ENCODE results near the gene HSD3B2. TPM values are rescaled to one million over a fixed set of nuclear protein-coding genes. Genes with fewer than 3 reads are reported as not detected.

Gene HSD3B2
- total RNA-seq, 2 donors from 2014 or later, result 0.62 TPM; not detected in 1

DNA sequence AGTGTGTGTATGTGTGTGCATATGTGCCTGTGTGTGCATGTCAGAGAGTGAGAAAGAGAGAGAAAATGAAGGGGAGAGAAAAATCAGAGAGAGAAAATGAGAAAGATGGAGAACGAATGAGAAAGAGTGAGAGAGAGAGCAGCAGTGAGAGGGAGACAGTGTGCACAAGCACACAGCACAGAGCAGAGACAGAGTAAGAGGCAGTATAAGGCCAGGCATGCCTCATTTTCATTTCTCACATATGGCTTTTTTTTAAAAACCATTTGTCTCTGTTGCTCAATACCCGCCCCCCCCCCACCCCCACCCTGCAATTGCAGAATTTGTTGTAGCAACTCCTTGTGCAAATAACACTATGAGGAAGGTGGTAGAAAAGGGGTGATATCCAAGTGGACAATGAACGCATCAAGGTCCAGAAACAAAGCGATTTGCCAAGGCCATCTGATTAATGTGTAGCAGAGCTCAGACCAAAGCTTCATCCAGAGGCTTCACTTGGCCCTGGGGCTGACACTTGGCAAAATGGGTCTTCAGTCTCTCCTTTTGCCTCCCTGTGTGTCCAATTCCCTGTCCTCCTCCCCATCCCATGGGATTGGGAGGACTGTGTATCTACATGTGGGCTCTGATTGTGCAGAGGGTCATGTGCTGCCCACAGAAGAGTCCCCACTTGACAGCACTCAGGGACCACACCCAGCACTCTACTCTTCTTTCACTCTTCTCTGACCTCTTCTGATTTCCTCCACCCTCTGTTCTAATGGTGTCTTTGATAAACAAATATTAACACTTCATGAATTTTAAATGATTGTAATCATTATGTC, 53.1 kb downstream of the HSD3B2 start:
- Histone ChIP-seq H3K4me3 (no peak overlapping the region), H3K9me3 (no peaks in the 10 kb centered on the region), H3K4me1 (replicated peaks) (peaks cover 7% of the 10 kb centered on the region), H3K27me3 (replicated peaks; ENCODE audit: insufficient read depth) (no peaks in the 10 kb centered on the region), H3K27ac (no peak overlapping the region), H3K36me3 (no peaks in the 10 kb centered on the region)
- 61% methylated on average over 4 of the region's 4 CpGs for WGBS
- TF ChIP-seq, protein P1, sequence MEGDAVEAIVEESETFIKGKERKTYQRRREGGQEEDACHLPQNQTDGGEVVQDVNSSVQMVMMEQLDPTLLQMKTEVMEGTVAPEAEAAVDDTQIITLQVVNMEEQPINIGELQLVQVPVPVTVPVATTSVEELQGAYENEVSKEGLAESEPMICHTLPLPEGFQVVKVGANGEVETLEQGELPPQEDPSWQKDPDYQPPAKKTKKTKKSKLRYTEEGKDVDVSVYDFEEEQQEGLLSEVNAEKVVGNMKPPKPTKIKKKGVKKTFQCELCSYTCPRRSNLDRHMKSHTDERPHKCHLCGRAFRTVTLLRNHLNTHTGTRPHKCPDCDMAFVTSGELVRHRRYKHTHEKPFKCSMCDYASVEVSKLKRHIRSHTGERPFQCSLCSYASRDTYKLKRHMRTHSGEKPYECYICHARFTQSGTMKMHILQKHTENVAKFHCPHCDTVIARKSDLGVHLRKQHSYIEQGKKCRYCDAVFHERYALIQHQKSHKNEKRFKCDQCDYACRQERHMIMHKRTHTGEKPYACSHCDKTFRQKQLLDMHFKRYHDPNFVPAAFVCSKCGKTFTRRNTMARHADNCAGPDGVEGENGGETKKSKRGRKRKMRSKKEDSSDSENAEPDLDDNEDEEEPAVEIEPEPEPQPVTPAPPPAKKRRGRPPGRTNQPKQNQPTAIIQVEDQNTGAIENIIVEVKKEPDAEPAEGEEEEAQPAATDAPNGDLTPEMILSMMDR (IDR thresholded peaks at IDR 0.05), result no peak
- no peak for TF ChIP-seq POLR2A (IDR thresholded peaks at IDR 0.05)
- no peak for TF ChIP-seq POLR2AphosphoS5 (IDR thresholded peaks at IDR 0.05)
- DNase-seq (ENCODE audit: low spot score), result no peak
- intact Hi-C loops (cut with DNase I), result no loop called here

DNA sequence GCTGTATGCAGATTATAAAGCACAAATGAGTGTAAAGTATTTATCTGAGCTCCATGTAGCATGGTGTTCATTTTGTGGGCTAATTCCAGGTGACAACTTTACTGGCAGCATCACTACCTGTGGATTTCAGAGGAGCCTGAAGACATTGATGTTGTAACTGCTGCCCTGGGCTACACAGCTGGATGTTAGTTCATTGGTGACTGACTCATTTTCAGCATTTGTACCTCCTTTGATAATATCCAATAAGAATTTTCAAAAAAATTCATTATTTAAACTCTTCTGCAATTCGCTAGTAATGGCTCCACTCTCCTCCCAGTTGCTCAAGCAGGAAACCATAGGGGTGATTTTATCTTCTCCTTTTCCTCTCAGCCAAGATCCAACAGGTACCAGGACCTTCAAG, 54.8 kb downstream of the HSD3B2 start:
- Histone ChIP-seq H3K27me3 (replicated peaks; ENCODE audit: insufficient read depth) (no peaks in the 10 kb centered on the region), H3K9me3 (no peaks in the 10 kb centered on the region), H3K4me3 (no peak overlapping the region), H3K36me3 (no peaks in the 10 kb centered on the region), H3K27ac (no peak overlapping the region), H3K4me1 (replicated peaks) (peaks cover 7% of the 10 kb centered on the region)
- WGBS, result 78% methylated on average over 1 of the region's 1 CpG
- intact Hi-C loops (cut with DNase I), result no loop called here
- DNase-seq (ENCODE audit: low spot score), result no peak
- TF ChIP-seq POLR2AphosphoS5 (IDR thresholded peaks at IDR 0.05) (no peak), POLR2A (IDR thresholded peaks at IDR 0.05) (no peak)
- TF ChIP-seq, protein P1 (IDR thresholded peaks at IDR 0.05), result no peak

DNA sequence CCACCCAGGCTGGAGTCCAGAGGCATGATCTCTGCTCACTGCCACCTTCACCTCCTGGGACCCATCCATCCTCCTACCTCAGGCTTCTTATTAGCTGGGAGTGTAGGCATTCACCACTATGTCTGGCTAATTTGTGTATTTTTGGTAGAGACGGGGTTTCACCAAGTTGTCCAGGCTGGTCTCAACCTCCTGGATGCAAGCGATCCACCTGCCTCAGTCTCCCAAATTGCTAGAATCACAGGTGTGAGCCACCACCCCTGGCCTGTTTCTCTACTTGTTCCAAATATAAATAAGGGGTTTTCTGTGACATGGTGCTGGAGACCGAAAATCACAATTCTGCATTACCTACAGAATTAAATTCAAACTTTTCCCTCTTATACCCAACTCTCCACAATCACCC, 55.4 kb downstream of the HSD3B2 start:
- WGBS, result 97% methylated on average over 3 of the region's 3 CpGs
- TF ChIP-seq, protein P1 (IDR thresholded peaks at IDR 0.05), result no peak
- no peak for TF ChIP-seq POLR2A (IDR thresholded peaks at IDR 0.05)
- TF ChIP-seq POLR2AphosphoS5 (IDR thresholded peaks at IDR 0.05), result no peak
- no peaks in the 10 kb centered on the region for H3K9me3 ChIP-seq
- H3K27me3 ChIP-seq (replicated peaks; ENCODE audit: insufficient read depth), result no peaks in the 10 kb centered on the region
- peaks cover 7% of the 10 kb centered on the region for H3K4me1 ChIP-seq (replicated peaks)
- no peak for DNase-seq (ENCODE audit: low spot score)
- no peak overlapping the region for H3K4me3 ChIP-seq
- intact Hi-C loops (cut with DNase I), result no loop called here
- H3K27ac ChIP-seq, result no peak overlapping the region
- no peaks in the 10 kb centered on the region for H3K36me3 ChIP-seq

DNA sequence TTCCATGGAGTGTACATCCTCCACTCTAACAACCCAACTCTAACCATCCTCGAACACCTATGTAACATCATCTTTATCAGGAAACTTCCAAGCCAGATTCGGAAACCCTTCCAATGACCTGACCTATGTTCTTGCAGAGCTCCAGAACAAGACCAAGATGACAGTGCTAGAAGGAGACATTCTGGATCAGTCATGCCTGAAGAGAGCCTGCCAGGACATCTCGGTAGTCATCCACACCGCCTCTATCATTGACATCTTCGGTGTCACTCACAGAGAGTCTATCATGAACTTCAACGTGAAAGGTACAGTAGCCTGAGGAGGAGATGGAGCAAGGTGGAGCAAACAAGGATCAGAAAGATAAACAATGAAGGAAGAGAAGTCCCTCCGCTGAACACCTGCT, 56.0 kb downstream of the HSD3B2 start:
- 79% methylated on average over 7 of the region's 7 CpGs for WGBS
- TF ChIP-seq POLR2AphosphoS5 (IDR thresholded peaks at IDR 0.05) (no peak), POLR2A (IDR thresholded peaks at IDR 0.05) (no peak)
- TF ChIP-seq, protein P1 (IDR thresholded peaks at IDR 0.05), result no peak
- Histone ChIP-seq H3K4me3 (no peak overlapping the region), H3K9me3 (no peaks in the 10 kb centered on the region), H3K36me3 (no peaks in the 10 kb centered on the region), H3K27me3 (replicated peaks; ENCODE audit: insufficient read depth) (no peaks in the 10 kb centered on the region), H3K4me1 (replicated peaks) (peaks cover 7% of the 10 kb centered on the region), H3K27ac (no peak overlapping the region)
- intact Hi-C loops (cut with DNase I), result no loop called here
- DNase-seq (ENCODE audit: low spot score), result no peak

DNA sequence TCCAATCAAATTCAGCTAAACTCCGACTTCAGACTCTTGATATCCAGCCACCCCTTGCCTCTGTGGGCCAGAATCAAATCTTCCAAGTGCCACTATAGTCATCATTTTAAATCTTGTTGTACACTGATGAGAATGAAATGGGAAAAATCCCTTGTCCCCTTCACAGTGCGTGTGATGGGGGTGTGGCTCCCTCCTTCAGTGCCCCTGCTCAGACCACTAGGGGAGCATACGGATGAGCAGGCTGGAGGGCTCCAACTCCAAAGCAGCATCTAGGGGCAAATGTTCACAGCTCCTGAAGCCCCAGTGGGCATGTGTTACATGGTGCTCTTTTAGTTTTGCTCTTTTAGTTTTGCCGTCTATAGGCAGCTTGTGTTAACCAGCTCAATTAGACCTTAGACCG, 56.6 kb downstream of the HSD3B2 start:
- TF ChIP-seq POLR2A (IDR thresholded peaks at IDR 0.05) (no peak), POLR2AphosphoS5 (IDR thresholded peaks at IDR 0.05) (no peak)
- TF ChIP-seq, protein P1 (IDR thresholded peaks at IDR 0.05), result no peak
- Histone ChIP-seq H3K27ac (no peak overlapping the region), H3K4me1 (replicated peaks) (peaks cover 7% of the 10 kb centered on the region), H3K36me3 (no peaks in the 10 kb centered on the region), H3K4me3 (no peak overlapping the region), H3K9me3 (no peaks in the 10 kb centered on the region), H3K27me3 (replicated peaks; ENCODE audit: insufficient read depth) (no peaks in the 10 kb centered on the region)
- WGBS, result 72% methylated on average over 5 of the region's 5 CpGs
- intact Hi-C loops (cut with DNase I), result no loop called here
- DNase-seq (ENCODE audit: low spot score), result no peak
